Esophagus squamous epithelium (tissue), 5 donors: ENCODE measurements around the gene WNT7B. TPM values are rescaled to one million over a fixed set of nuclear protein-coding genes. Genes with fewer than 3 reads are reported as not detected.

ENCODE experiments used
- DNase-seq: peaks from one replicate; lab custom pipeline; 2025; lab: John Stamatoyannopoulos, UW
- H3K27ac ChIP-seq, 4 donors: fragments of 200-600 bp; sonication (generic); one replicate each; pipeline ENCODE4 v1.5.1; 2016 to 2019; ENCODE audit warnings: mild to moderate bottlenecking in 1 of 4
- H3K27me3 ChIP-seq, 4 donors: fragments of 200-600 bp; sonication (generic); 1 replicate in 3 of 4; 2 replicates in 1 of 4; pipeline versions ENCODE4 v1.5.1 to v1.6.0; 2017 to 2021; ENCODE audit warnings: antibody characterized with exemption in 1 of 4
- H3K36me3 ChIP-seq, 3 donors: fragments of 200-600 bp; sonication (generic); one replicate each; pipeline ENCODE4 v1.5.1; 2016 to 2019
- H3K4me1 ChIP-seq, 3 donors: fragments of 200-600 bp; sonication (generic); one replicate each; pipeline ENCODE4 v1.5.1; 2017 to 2019
- H3K4me3 ChIP-seq, 4 donors: fragments of 200-600 bp; sonication (generic); 1 replicate in 3 of 4; 2 replicates in 1 of 4; pipeline ENCODE4 v1.5.1; 2016 to 2019; ENCODE audit warnings: mild to moderate bottlenecking in 2 of 4, moderate library complexity in 1 of 4
- H3K9me3 ChIP-seq, 3 donors: fragments of 200-600 bp; sonication (generic); one replicate each; pipeline ENCODE4 v1.5.1; 2016 to 2019
- POLR2A ChIP-seq, 4 donors: fragments of 450-650 bp; IDR thresholded peaks; one replicate each; pipeline ENCODE4 v1.6.1; 2017; ENCODE audit warnings: antibody characterized with exemption in 4 of 4, mild to moderate bottlenecking in 4 of 4, moderate library complexity in 3 of 4
- WGBS, 2 donors: methylation state at CpG; one replicate each; pipeline ENCODE4 v1.1.5; 2018; 5-methylcytosine and 5-hydroxymethylcytosine counted together
- intact Hi-C: fragments of 100-400 bp; cut with DNase I; formaldehyde crosslinking; loops from one replicate; pipeline ENCODE4 v1.15.0; 2022
- total RNA-seq, 4 donors: library from RNA; depleted of rRNA; stranded (reverse); fragments of >200 nt; gene quantifications; one replicate each; pipeline ENCODE4 v1.1.0, GENCODE V29; 2016
- TF ChIP-seq, protein P1 (sequence below), 6 experiments: fragments of 450-650 bp in 4 of 6; fragments of 200-600 bp in 2 of 6; sonication (generic) in 2 of 6; IDR thresholded peaks; one replicate each; pipeline ENCODE4 v1.5.1; 2016 to 2019; ENCODE audit warnings: antibody characterized with exemption in 6 of 6, mild to moderate bottlenecking in 4 of 6, moderate library complexity in 4 of 6
- donor health status: DM: yes; HTN: yes; CAD: no.

Gene WNT7B
- total RNA-seq, 4 donors from 2014 or later, result 10.6 to 27.0 (median 16.1) TPM

DNA sequence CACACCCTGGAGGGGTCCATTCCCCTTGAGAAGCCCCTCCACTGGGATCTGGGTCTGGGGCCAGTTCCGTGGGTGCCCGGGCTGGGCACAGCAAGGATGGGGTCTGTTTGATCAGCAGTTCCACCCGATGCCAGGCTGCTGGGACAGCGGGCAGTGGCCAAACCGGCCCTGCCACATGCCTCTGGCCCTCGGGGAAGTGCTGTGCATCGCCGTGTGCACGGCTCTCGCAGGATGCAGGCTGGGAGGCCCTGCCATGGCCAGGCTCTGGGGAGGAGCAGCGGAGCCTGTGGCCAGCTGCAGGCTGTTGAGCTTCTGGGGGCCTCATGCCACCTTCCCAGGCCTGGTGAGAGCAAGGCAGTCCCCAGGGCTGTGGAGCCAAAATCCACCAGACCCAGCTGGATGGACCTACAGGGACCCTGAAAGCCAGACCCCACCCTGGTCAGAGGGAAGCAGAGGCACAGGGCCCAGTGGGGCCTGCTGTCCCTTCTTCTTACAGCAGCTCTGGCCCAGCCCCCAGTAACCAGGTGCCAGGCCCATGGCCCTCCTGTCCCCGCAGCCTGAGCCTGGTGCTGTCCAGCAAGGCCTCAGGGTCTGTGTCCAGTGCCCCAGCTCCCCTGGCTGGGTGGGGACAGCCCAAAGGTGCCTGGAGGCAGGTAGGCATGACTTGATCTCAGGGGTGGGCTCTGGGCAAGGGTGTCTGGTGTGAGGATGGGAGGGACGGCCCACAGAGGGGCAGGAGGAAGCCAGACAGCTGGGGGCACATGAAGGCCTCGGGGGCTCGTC is 57.3 kb downstream of the WNT7B start:
- Histone ChIP-seq H3K36me3 (peaks cover 0 to 18% (median 0%) of the 10 kb centered on the region in 3 donors), H3K27me3 (peaks cover 0 to 4% (median 0%) of the 10 kb centered on the region in 4 donors), H3K4me1 (peaks cover 9 to 39% (median 9%) of the 10 kb centered on the region in 3 donors), H3K27ac (peak overlapping the region in 2 of 4 donors; percentile 17 to 21), H3K9me3 (no peaks in the 10 kb centered on the region), H3K4me3 (no peak overlapping the region)
- TF ChIP-seq, protein P1, sequence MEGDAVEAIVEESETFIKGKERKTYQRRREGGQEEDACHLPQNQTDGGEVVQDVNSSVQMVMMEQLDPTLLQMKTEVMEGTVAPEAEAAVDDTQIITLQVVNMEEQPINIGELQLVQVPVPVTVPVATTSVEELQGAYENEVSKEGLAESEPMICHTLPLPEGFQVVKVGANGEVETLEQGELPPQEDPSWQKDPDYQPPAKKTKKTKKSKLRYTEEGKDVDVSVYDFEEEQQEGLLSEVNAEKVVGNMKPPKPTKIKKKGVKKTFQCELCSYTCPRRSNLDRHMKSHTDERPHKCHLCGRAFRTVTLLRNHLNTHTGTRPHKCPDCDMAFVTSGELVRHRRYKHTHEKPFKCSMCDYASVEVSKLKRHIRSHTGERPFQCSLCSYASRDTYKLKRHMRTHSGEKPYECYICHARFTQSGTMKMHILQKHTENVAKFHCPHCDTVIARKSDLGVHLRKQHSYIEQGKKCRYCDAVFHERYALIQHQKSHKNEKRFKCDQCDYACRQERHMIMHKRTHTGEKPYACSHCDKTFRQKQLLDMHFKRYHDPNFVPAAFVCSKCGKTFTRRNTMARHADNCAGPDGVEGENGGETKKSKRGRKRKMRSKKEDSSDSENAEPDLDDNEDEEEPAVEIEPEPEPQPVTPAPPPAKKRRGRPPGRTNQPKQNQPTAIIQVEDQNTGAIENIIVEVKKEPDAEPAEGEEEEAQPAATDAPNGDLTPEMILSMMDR (IDR thresholded peaks at IDR 0.05), result no peak
- no peak for TF ChIP-seq POLR2A (IDR thresholded peaks at IDR 0.05)
- no peak for DNase-seq
- intact Hi-C loops, result no loop called here
- 90% methylated on average over 2 of the region's 15 CpGs; no CpG with 5 or more reads in 1 of the 2 donors for WGBS, 2 donors

DNA sequence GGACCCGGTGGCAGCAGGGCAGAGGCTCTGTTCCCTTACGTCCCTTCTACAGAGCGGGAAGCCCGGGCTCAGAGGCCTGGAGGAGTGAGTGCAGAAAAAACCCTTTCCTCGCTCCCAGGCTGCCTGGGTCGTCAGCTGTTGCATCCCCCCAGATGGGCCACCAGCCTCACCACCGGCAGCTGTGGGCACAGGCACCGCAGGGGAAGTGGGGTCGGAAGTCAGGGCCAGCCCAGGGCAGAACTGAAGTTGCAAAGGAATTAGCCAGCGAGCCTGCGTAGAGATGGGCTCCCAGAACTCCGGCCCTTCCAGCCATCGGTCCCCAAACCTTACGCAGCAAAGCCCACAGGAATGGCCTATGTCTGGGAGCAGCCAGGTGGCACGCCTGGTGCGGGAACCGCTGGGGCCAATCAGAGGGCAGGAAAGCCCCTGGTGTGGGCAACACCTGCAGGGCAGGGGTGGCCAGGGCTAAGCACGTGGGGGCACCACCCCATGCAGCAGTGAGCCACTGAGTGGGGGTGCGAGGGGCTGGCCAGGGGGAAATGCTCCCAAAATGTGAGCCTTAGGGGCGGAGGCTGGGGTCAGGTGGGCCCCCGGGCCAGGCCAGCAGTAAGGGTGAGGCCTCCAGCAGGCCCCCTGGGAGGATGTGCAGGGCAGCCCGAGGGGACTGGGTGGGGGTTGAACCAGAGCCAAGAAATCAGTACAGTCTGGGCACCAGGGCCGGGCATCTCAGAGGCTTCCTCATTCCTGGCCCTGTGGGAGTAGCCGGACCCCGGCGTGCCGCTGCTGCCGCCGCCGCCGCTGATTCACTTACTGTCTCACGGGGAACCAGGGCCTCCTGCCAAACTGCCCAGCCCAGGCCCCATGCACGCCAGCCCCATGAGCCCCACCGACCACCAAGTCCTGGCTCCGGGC is 58.2 kb downstream of the WNT7B start:
- peaks cover 0 to 18% (median 0%) of the 10 kb centered on the region in 3 donors for H3K36me3 ChIP-seq
- peaks cover 0 to 9% (median 6%) of the 10 kb centered on the region in 3 donors for H3K9me3 ChIP-seq
- no peak overlapping the region for H3K4me3 ChIP-seq
- TF ChIP-seq POLR2A (IDR thresholded peaks at IDR 0.05), result no peak
- TF ChIP-seq, protein P1 (IDR thresholded peaks at IDR 0.05), result no peak
- peaks cover 0 to 4% (median 0%) of the 10 kb centered on the region in 4 donors for H3K27me3 ChIP-seq
- H3K4me1 ChIP-seq, result peaks cover 9 to 32% (median 9%) of the 10 kb centered on the region in 3 donors
- intact Hi-C loops, result no loop called here
- 46 to 56% methylated on average over 4 to 12 of the region's 35 CpGs for WGBS, 2 donors
- H3K27ac ChIP-seq, result peak overlapping the region in 1 of 4 donors; percentile 17
- DNase-seq, result no peak

DNA sequence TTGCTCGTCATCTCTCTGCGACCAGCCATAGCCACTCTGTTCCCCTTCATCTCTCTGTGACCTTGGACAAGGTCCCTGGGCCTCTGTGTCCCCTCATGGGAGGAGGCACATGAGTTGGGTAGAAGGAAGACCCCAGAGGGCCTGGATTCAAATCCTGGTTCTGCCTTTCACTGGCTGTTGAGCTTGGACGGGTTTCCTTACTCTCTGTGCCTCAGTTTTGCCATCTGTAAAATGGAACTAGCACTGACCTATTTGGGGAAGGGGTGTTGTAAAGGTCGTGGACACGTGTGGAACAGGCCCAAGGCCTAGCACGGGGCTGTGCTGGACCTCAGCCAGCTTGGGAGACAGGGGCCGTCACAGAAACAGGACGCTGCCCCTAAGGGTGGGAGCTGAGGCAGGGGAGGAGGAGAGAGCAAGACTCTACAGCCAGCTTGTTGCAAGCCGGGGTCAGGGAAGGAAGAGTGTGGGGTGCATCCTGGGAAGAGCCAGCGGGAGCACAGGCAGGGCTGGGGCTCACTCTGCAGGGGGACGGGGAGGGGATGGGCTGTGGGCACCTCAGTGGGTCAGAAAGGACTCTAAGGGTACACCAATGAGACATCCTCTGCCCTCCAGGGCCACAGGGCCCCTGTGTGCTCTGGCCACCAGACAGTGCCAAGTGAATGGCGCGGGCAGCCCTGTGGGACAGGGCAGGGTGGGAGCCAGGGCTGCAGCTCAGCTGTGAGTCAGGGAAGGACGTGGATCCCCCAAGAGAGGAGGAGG is 59.1 kb downstream of the WNT7B start:
- H3K27ac ChIP-seq, result no peak overlapping the region
- no peak for DNase-seq
- TF ChIP-seq, protein P1 (IDR thresholded peaks at IDR 0.05), result no peak
- no peak for TF ChIP-seq POLR2A (IDR thresholded peaks at IDR 0.05)
- peaks cover 11 to 35% (median 11%) of the 10 kb centered on the region in 3 donors for H3K4me1 ChIP-seq
- peaks cover 0 to 9% (median 6%) of the 10 kb centered on the region in 3 donors for H3K9me3 ChIP-seq
- intact Hi-C loops, result no loop called here
- WGBS, 2 donors, result 35 to 88% methylated on average over 4 to 6 of the region's 14 CpGs
- peaks cover 0 to 12% (median 0%) of the 10 kb centered on the region in 3 donors for H3K36me3 ChIP-seq
- H3K4me3 ChIP-seq, result no peak overlapping the region
- peaks cover 0 to 12% (median 0%) of the 10 kb centered on the region in 4 donors for H3K27me3 ChIP-seq

DNA sequence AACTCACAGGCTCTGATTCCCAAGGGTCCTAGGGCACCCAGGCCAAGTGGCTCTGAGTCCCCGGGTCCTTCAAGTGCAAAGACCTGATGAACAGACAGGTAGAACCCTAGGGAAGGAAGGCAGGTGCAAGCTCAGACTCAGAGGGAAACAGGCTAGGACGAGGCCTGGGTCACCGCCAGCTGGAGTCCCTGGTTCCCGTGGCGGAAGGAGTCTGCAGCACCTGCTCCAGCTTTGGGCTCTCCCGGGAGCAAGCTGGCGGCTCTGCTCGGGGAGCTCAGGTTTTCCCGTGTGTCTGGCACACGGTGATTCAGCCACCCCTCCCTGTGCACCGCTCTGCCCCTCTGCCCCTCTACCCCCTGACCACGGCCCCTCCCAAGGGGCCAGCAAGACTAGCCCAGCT is 59.8 kb downstream of the WNT7B start:
- 33 to 72% methylated on average over 7 to 12 of the region's 12 CpGs for WGBS, 2 donors
- peaks cover 0 to 9% (median 6%) of the 10 kb centered on the region in 3 donors for H3K9me3 ChIP-seq
- DNase-seq, result no peak
- intact Hi-C loops, result no loop called here
- peaks cover 18 to 43% (median 19%) of the 10 kb centered on the region in 3 donors for H3K4me1 ChIP-seq
- H3K36me3 ChIP-seq, result peaks cover 0 to 5% (median 0%) of the 10 kb centered on the region in 3 donors
- H3K27me3 ChIP-seq, result peaks cover 0 to 14% (median 0%) of the 10 kb centered on the region in 4 donors
- H3K27ac ChIP-seq, result no peak overlapping the region
- TF ChIP-seq, protein P1 (IDR thresholded peaks at IDR 0.05), result no peak
- no peak for TF ChIP-seq POLR2A (IDR thresholded peaks at IDR 0.05)
- no peak overlapping the region for H3K4me3 ChIP-seq
